Right lobe of liver (tissue), 4 donors: ENCODE results near the gene SEC24D.

ENCODE experiments used
- CTCF ChIP-seq, 4 donors: fragments of 200-600 bp in 3 of 4; fragments of 450-650 bp in 1 of 4; IDR thresholded peaks; one replicate each; pipeline versions ENCODE4 v1.5.1 to v1.8.0; 2016 to 2022; ENCODE audit warnings: antibody characterized with exemption in 4 of 4, mild to moderate bottlenecking in 2 of 4
- POLR2A ChIP-seq: fragments of 450-650 bp; IDR thresholded peaks from one replicate; pipeline ENCODE4 v1.6.1; 2017; ENCODE audit warnings: antibody characterized with exemption, mild to moderate bottlenecking
- donor health status: DM: no; HTN: no; CAD: no.
- donor health status: DM: no; HTN: no; CAD: no.
- donor health status: DM: no; HTN: yes; CAD: no.

GRCh38 chr4:118826723-118827444 lies 9.0 kb downstream of the SEC24D start:
- TF ChIP-seq POLR2A (peak; percentile 66), CTCF (IDR thresholded peaks at IDR 0.05) (no peak)
